GM11168 (cell line): ENCODE measurements around the gene CHAF1A.

Experiments used
- in situ Hi-C: fragments of 300-500 bp; cut with MboI; formaldehyde crosslinking; loops from one replicate; pipeline ENCODE4 v1.12.0; 2022; ENCODE audit warnings: low sequenced_read_pairs; ENCODE audit not compliant: unreplicated experiment

Gene CHAF1A

DNA sequence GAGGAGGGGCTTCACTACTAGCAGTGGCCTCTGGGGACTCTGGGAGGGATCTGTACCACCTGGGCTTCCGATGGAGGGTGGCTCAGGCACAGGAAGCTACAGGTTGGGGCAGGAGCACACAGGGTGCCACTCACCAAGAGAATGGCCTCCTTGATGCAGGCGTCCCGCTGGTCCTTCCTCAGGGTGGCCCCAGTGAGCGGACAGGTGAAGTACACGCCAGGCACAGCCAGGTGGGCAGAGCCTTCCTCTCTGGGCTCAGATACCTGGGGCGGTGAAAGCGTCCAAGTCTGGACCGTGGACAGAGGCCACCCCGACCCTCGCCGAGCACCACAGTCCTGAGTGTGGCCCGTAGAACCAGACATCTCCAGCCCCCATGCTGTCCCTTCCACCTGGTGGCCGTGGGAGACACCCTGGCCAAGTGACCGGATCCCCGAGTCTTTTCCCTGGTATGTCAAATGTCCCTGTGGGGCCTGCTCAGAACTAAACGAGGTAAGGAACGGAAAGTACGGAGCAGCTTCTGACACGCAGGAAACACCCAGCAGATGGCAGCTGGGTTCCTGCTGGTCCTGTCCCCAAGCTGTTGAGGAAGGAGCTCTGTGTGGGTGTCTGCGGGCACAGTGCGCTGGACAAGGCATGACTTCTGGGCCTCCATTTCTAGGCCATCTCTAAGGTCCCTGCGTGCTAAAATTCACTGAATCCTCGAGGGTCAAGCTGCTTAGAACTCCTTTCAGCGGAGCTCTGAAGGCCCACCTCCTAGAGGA, 50.0 kb downstream of the CHAF1A start:
- in situ Hi-C loops = no loop called here

DNA sequence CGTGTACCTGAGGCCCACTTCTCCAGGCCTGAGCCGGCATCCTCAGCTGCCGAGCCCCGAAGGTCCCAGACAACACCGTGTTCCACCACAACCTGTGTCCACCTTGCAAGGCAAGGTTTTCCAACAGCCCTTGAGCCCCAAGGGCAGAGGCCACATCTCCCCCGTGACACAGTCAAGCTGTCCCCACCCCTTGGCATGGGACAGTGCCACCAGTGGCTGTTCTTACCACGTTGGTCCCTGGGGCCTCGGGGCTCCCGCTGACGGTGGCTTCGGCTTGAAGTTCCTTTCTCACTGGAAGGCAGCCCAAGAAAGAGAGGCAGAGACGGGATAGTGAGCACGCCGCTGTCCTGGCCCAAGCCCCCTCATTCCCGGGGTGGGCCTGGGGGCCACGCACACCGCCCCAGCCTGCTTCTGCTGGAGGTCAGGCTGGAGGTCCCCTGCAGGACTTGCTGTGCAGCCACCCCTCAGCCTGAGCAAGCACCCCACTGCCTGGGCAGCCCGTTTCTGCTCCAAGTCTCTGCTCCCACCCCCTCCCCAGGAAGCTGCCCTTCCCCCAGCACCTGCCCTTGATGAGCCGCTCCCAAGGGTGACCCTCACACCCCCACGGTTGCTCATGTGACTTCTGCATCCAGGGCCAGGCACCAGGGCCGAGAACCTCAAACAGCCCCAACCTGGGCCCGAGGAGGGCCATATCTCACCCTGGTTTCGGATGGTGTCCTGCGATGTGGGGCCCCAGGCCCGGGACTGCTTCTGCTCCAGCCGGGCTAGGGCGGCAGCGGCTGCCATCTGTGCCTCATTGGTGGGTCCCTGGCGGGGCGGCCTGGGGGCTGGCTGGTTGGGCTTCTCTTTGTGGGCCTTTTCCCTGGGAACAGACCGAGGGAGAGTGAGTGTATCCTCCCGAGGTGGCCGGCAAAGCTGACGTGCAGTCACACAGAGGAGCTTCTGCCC, 51.1 kb downstream of the CHAF1A start:
- in situ Hi-C loops = no loop called here

DNA sequence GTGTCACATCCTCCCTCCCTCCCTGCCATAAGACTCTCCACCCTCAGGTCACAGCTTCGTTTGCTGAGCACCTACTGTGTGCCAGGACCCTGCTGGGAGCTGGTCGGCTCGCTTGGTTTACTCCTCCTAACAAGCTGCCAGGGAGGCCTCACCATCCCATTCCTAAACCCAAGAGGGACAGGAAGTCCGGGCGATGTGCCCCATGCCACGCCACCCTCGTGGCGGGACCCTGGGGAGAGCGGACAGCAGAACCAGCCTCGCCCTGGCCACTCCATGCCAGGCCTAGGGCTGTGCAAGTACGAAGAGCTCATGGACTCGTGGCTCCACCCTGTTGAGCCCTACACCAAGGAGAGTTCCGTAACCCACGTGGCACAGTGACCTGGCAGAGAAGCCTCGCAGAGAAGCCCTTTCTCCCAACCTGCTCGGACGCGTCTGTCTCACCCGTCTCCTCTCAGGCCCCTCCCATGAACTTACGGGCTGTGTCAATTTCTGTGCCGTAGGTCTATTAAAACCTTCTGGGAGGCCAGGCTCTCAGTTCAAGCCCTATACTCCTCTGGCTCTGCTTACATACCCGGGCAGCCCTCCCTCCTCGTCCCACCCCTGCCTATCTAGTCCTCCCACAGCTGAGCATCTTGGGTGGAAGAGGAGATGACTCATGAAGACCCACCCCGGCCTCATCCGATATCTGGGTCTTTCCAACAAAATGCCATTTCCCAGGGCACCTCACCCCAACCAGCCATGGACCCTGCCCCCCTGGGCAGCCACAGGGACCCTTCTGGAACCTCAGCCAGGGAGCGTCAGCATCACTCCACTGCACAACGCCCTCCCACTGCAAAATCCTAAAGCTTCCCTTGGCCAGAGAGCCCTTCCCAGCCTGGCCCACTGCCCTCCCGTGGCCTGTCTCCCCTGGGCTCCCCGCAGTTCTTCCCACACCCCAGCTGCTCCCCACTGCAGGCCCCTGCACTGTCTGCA, 52.6 kb downstream of the CHAF1A start:
- in situ Hi-C loops = no loop called here

DNA sequence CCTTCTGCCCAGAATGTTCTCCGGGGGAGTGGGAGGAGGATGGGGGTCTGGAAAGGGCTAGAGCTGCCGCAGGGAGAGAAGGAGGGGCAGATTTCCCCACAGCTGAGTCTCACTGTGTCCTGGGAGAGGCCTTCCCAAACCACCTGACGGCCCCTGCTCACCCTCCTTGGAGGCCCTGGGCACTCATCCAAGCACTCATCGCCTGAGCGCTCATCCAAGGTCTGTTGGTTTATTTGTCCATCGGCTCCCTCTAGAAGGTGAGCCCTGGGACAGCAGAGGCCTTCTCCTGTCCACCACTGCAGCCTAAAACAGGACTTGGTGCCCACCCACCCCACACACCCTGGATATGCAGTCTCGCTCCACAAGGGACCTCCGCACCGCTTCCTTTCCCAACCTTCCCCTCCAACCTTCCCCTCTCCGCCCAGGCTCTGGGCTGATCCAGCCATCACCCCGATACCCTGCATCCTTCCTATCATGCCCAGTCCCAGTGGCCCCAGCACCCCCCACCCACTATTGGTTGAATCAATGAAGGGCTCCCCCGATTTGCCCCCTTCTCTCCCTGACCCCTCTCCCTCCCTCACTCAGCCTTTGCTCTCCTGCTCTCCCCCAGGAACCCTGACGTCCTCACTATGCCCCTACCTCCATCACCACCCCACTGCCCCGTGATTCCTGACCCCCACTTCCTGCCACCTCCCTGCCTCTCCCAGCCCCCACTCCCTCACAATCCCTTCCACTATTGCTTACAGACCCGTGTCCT, 53.5 kb downstream of the CHAF1A start:
- in situ Hi-C loops = no loop called here

DNA sequence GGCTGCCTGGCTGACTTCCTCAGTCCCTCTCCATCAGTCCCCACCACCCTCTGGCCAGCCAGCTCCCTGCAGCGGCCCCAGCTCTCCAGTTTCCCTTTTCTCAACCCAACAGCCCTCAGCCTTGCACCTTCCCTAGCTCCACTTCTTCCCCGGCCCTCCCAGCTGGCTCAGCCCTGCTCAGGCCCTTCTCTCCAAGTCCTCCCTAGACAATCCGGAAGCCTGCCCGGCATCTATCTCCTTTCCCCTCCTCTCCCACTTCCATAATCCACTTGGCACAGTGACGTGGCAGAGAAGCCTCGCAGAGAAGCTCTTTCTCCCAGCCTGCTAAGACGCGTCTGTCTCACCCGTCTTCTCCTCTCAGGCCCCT, 54.0 kb downstream of the CHAF1A start:
- in situ Hi-C loops = no loop called here

DNA sequence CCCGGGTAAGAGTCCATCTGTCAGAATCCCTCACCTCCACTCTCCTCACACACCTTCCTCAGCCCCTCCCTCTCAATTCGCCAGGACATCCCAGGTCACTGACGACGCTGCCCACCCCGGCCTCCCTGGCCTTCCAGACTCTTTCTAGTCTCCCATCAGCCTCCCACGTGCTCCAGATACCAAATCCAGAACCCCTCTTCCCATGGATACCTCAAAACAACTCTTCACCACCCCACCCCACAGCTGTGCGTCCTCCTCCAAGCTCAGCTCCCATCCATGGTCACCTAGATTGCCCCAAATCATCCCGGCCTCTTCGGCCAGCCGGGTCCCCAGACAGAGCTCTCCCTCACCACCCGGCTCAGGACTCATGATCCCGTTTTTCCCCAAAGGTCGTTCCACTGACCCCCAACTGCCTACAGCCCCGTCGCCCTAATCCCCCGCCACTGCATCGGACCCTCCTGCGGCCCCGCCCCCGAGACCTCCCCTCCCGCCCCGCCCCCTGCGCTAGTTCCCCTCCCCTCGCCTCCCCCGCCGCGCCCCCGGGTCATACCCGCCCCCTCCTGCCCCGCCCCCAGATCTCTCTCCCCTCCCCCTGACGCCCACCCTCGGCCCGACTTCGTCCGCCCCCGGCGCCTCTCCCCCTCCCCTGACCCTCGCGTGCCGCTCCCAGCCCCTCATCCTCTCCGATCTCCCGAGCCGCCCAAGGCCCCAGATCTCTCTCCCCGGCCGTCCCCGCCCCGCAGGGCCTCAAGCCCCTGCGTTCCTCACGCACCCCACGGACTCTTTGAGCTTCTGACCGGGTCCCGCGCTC, 54.6 kb downstream of the CHAF1A start:
- in situ Hi-C loops = no loop called here

DNA sequence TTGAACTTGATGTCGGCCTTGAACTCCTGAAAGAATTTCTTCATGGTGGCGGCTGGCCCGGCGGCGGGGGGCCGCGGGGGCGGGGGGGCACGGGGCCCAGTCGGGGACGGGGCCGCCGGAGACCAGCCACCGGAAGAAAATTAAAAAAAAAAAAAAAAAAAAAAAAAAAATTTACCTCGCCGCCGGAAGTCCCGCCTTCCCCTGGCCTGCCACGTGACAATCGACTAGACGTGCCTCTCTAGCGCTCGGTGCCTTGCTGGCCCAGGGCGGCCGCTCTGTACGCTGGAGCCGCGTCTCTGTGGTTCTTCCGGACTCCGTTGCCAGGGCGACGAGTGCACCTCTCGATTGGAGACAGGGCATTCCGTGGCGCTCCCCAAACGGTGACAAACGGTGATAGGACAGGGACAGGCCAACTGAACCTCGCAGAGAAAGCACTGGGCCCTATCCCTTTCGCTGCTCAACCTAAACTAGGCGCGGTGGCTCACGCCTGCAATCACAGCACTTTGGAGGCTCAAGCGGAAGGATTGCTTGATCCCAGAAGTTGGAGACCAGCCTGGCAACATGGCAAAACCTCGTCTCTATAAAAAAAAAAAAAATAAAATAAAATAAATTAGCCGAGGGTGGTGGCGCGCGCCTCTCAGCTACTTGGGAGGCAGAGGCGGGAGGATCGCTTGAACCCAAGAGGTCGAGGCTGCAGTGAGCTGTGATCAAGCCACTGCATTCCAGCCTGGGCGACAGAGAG, 55.4 kb downstream of the CHAF1A start, which contains the start of gene UBXN6:
TSS of gene UBXN6 (minus strand) at position 141 of the 742 bp plus-strand sequence. CDS start at position 44, 97 bp downstream.
- in situ Hi-C loops = no loop called here

DNA sequence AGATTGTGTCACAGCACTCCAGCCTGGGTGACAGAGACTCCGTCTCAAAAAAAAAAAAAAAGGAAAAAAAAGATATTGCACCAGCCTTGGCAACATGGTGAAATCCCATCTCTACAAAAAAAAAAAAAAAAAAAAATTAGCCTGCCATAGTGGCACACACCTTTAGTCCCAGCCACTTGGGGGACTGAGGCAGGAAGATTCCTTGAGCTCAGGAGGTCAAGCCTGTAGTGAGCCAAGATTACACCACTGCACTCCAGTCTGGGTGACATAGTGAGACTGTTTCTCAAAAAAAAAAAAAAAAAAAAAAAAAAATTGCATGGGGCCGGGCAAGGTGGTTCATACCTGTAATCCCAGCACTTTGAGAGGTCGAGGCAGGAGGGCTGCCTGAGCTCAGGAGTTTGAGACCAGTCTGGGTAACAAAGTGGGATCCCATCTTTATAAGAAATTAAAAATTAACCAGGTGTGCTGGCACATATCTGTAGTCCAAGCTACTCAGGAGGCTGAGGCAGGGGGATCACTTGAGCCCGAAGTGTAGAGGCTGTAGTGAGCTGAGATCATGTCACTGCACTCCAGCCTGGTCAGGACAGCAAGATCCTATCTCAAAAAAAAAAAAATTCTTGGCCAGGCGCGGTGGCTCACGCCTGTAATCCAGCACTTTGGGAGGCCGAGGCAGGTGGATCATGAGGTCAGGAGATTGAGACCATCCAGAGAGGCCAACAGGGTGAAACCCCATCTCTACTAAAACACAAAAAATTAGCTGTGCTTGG, 62.6 kb downstream of the CHAF1A start:
- in situ Hi-C loops = loop anchor here (5.0 kb wide), 1 partner anchor 38 kb away; no protein-coding TSS in a partner anchor

DNA sequence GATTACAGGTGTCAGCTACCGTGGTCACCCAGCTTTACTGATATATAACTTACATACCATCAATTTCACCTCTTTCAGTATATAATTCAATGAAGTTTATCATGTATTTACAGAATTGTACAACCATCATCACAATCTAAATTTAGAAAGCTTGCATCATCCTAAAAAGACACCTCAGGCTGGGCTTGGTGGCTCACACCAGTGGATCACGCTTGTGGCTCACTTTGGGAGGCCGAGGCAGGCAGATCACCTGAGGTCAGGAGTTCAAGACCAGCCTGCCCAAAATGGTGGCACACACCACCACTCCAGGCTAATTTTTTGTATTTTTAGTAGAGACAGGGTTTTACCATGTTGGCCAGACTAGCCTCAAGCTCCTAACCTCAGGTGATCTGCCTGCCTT, 65.4 kb downstream of the CHAF1A start:
- in situ Hi-C loops = no loop called here

DNA sequence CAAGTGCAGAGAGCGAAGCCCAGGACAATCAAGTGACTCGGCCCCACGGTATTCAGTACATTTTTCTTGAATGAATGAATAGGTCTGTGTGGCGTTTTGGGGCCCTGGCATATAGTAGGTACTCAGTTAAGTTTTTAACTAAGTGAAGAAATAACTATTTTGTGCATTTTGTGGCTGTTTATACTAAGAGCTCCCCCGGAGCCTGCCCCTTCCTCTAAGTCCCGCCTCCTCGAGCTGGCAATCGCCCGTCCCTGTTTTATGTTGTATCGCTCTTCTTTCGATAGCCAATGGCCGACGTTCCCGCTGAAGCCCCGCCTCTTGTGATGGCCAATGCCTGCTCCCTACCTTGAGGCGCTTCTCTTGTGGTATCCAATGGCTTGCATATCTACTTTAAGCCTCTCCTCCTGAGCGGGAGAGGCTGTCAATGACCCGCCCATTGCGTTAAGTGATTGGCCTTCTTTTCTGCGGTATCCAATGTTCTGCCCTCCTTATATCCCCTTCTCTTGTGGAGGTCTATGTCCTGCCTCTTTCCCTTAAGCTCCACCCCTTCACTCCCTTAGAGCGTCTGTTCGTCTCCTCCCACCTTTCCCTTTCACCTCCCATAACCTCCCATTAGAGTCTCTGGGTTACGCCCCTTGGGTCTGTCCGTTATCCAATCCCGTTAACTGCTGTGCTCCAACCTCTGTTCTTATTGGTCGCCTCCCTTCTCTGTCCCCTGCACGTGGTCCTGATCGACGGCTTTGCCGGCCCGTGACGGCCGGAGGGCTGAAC, 69.1 kb downstream of the CHAF1A start:
- in situ Hi-C loops = no loop called here

DNA sequence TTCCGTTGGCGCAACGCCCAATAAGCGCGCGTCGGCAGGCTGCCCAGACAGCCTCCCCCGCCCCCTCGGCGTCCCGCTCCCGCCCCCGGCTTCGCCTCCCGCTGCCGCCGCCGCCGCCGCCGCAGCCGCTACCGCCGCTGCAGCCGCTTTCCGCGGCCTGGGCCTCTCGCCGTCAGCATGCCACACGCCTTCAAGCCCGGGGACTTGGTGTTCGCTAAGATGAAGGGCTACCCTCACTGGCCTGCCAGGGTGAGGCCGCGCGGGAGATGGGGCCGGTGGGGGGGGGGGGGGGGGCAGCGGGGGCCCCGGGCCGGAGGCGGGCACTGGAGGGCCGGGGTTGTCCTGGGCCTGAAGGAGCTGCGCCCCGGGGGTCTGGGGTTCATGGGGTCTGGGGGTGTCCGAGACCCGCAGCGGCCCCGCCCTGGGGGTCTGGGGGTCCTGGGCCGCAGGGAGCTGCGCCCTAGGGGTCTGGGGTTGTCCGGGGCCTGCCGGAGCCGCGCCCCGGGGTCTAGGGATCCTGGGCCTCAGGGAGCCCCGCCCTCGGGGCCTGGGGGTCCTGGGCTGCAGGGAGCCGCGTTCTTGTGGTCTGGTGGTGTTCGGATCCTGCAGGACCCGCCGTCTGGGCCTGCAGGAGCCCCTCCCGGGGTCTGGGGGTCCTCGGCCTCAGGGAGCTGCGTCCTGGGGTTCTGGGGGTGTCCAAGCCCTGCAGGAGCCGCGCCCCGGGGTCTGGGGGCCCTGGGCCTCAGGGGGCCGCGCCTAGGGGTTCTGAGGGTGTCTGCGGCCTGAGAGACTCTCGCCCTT, 69.9 kb downstream of the CHAF1A start, which contains the start of gene HDGFL2:
TSS of gene HDGFL2 (plus strand) at position 124 of the 801 bp plus-strand sequence. CDS start at position 178, 54 bp downstream.
- in situ Hi-C loops = no loop called here

DNA sequence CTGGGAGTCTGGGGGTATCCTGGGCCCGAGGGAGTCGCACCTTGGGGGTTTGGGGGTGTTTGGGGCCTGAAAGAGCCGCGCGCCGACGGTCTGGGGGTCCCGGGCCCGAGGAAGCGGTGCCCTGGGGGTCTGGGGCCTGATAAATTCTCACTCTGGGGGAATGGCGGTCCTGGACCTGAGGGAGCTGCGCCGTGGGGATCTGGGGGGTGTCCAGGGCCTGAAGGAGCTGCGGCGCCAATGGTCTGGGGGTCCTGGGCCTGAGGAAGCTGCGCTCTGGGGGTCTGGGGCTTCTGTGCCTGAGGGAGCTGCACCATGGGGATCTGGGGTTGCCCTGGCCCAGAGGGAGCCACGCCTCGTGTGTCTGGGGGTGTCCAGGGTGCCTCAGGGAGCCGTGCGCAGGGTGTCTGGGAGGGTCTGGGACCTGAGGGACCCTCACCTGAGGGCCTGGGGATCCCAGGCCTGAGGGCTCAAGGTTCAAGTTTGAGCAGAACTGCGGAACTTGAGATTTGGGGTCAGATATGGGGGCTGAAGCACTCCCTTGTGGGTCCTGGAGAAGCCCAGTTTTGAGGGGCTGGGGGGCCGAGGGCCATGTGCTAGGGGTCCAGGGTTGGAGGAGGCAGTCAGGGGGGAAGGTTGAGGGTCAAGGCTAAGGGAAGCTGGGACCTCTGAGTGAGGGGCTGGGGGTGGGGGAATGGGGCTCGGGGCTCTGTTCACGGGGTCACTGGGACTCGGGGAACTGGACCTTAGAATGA, 70.7 kb downstream of the CHAF1A start:
- in situ Hi-C loops = no loop called here

DNA sequence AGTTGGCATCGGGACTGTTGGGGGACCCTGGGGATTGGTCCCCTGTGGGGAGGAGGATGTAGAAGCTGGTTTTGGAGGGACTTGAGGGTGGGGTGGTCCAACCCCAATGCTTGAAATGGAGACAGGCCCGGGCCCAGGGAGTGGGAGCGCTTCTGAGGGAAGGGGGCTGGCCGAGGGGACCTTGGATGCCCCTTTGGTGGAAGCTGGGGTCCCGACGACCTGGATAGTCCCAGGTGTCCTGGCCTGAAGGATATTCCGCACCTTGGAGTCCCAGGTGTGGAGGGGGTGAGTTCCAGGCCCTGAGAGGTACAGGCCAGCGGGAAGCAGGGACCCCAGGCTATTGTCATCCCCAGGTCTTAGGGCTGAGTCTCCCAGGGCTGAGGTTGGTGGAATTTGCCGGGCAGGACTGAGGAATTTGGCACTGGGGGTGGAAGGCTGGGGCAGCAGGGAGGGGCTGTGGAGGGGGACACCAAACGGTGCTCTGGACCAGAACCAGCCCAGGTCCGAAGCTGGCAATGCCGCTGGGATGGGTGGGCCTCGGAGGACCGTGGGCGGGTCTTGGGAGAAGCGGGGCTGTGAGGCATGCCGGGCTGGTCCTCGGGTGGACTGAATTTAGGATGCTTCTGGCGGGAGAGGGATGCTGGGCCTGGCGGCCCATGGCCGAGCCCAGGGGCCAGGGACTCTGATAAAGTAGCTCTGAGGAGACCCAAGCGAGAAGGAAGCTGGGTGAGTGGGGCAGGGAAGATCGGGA, 71.5 kb downstream of the CHAF1A start:
- in situ Hi-C loops = no loop called here

DNA sequence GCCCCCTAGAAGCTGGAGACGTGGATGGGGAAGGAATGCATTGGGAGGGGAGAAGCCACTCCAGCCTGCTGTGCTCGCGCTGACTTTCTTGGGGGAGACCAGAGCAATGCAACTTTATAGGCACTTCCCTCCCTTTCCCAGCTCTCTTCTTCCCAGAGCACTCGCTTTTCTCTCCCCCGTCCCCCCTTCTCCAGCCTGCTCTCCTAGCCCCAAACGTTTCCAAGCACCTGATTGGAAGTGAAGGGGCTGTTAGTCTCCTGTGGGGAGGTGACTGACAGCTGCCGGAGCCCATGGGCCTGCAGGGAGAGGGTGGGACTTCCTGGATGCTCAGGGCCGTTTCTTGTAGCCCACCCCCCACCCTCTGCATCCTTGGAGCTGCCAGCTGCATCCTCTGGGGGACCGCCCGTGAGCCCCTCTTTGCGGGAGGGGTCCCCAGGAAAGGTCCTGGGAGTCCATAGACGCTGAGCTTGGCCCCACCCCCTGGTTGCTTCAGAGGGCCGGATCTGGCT, 72.1 kb downstream of the CHAF1A start:
- in situ Hi-C loops = no loop called here
